Liver (tissue), 5 donors: ENCODE results near the gene KIR3DL2. TPM values are rescaled to one million over a fixed set of nuclear protein-coding genes. Genes with fewer than 3 reads are reported as not detected.

Experiments used
- polyA plus RNA-seq, 2 donors: library from polyadenylated mRNA; stranded (reverse) in 1 of 2; unstranded in 1 of 2; fragments of 200-250 nt in 1 of 2; fragments of >200 nt in 1 of 2; fragmentation: Nextera tagmentation in 1 of 2; extraction: Ambion mirVana in 1 of 2; gene quantifications; one replicate each; pipeline versions ENCODE4 v1.2.1 to v1.2.3, GENCODE V29; 2013 to 2015
- small RNA-seq: library from RNA; depleted of rRNA; stranded (forward); fragments of <200 nt; gene quantifications from one replicate; pipeline ENCODE3, GENCODE V24; 2014
- total RNA-seq, 2 donors: library from RNA; depleted of rRNA; stranded (reverse); fragments of >200 nt; gene quantifications; one replicate each; pipeline ENCODE4 v1.2.3, GENCODE V29; 2014
- donor health status: healthy.
- donor health status: healthy.
- donor health status: healthy.

KIR3DL2 gene
- total and polyA plus RNA-seq, 4 donors = 0.08 TPM; not detected in 3

Small RNAs within 50 kb of the gene (small RNA-seq; reads per million reads assigned to genes)
- gene RNU6-222P = not detected

Other genes with a start within 250 kb of the KIR3DL2 start
- gene LILRB1, start 220.0 kb upstream of the KIR3DL2 start, total RNA-seq = 10 to 100 TPM in 1 of 2 donors, 1 to 10 TPM in 1; 5.1 to 10.6 TPM
- gene LILRB1, start 220.0 kb upstream of the KIR3DL2 start, polyA plus RNA-seq = 1 to 10 TPM; 1.3 to 4.6 TPM
- 1 to 10 TPM; 2.6 to 5.0 TPM for gene LILRB4, start 187.5 kb upstream of the KIR3DL2 start, total RNA-seq
- gene LILRB4, start 187.5 kb upstream of the KIR3DL2 start, polyA plus RNA-seq = 1 to 10 TPM; 1.9 to 4.2 TPM
- gene KIR3DL3, start 126.0 kb upstream of the KIR3DL2 start, total RNA-seq = under 1 TPM in 1 of 2 donors, not detected in 1; 0.05 TPM
- gene KIR3DL3, start 126.0 kb upstream of the KIR3DL2 start, polyA plus RNA-seq = not detected
- not detected for gene KIR2DL3, start 111.9 kb upstream of the KIR3DL2 start, total RNA-seq
- under 1 TPM in 1 of 2 donors, not detected in 1; 0.03 TPM for gene KIR2DL3, start 111.9 kb upstream of the KIR3DL2 start, polyA plus RNA-seq
- under 1 TPM in 1 of 2 donors, not detected in 1; 0.17 TPM for gene KIR2DL1, start 80.7 kb upstream of the KIR3DL2 start, total RNA-seq
- under 1 TPM in 1 of 2 donors, not detected in 1; 0.05 TPM for gene KIR2DL1, start 80.7 kb upstream of the KIR3DL2 start, polyA plus RNA-seq
- under 1 TPM in 1 of 2 donors, not detected in 1; 0.25 TPM for gene KIR2DL4, start 46.8 kb upstream of the KIR3DL2 start, total RNA-seq
- gene KIR2DL4, start 46.8 kb upstream of the KIR3DL2 start, polyA plus RNA-seq = under 1 TPM in 1 of 2 donors, not detected in 1; 0.10 TPM
- under 1 TPM in 1 of 2 donors, not detected in 1; 0.08 TPM for gene KIR3DL1, start 34.0 kb upstream of the KIR3DL2 start, total RNA-seq
- under 1 TPM in 1 of 2 donors, not detected in 1; 0.07 TPM for gene KIR3DL1, start 34.0 kb upstream of the KIR3DL2 start, polyA plus RNA-seq
- gene KIR2DS4, start 17.8 kb upstream of the KIR3DL2 start, total RNA-seq = not detected
- under 1 TPM in 1 of 2 donors, not detected in 1; 0.08 TPM for gene KIR2DS4, start 17.8 kb upstream of the KIR3DL2 start, polyA plus RNA-seq
- 1 to 10 TPM; 2.2 to 2.4 TPM for gene FCAR, start 23.8 kb downstream of the KIR3DL2 start, total RNA-seq
- gene FCAR, start 23.8 kb downstream of the KIR3DL2 start, polyA plus RNA-seq = under 1 TPM in 1 of 2 donors, not detected in 1; 0.39 TPM
- 1 to 10 TPM; 1.2 to 1.8 TPM for gene NCR1, start 55.7 kb downstream of the KIR3DL2 start, total RNA-seq
- under 1 TPM; 0.37 to 0.60 TPM for gene NCR1, start 55.7 kb downstream of the KIR3DL2 start, polyA plus RNA-seq
- gene NLRP7, start 97.1 kb downstream of the KIR3DL2 start, total RNA-seq = not detected
- not detected for gene NLRP7, start 97.1 kb downstream of the KIR3DL2 start, polyA plus RNA-seq
- gene NLRP2, start 115.9 kb downstream of the KIR3DL2 start, total RNA-seq = 1 to 10 TPM in 1 of 2 donors, under 1 TPM in 1; 0.59 to 2.2 TPM
- under 1 TPM; 0.18 to 0.32 TPM for gene NLRP2, start 115.9 kb downstream of the KIR3DL2 start, polyA plus RNA-seq
- gene GP6, start 187.8 kb downstream of the KIR3DL2 start, total RNA-seq = 1 to 10 TPM in 1 of 2 donors, under 1 TPM in 1; 0.17 to 1.4 TPM
- under 1 TPM; 0.13 to 0.16 TPM for gene GP6, start 187.8 kb downstream of the KIR3DL2 start, polyA plus RNA-seq
- gene RDH13, start 212.7 kb downstream of the KIR3DL2 start, total RNA-seq = 10 to 100 TPM in 1 of 2 donors, 1 to 10 TPM in 1; 8.9 to 11.7 TPM
- 10 to 100 TPM in 1 of 2 donors, 1 to 10 TPM in 1; 9.0 to 10.1 TPM for gene RDH13, start 212.7 kb downstream of the KIR3DL2 start, polyA plus RNA-seq
- 1 to 10 TPM in 1 of 2 donors, under 1 TPM in 1; 0.65 to 1.5 TPM for gene EPS8L1, start 225.4 kb downstream of the KIR3DL2 start, total RNA-seq
- gene EPS8L1, start 225.4 kb downstream of the KIR3DL2 start, polyA plus RNA-seq = 1 to 10 TPM in 1 of 2 donors, under 1 TPM in 1; 0.40 to 1.1 TPM